Prostate gland (tissue), 2 donors: ENCODE measurements around the gene DRC7. TPM values are rescaled to one million over a fixed set of nuclear protein-coding genes. Genes with fewer than 3 reads are reported as not detected.

Experiments used
- DNase-seq: peaks from one replicate; pipeline ENCODE4 v3.0.0-alpha.2; 2019; ENCODE audit warnings: low spot score
- H3K27ac ChIP-seq, 2 donors: fragments of 200-600 bp; sonication (generic); 2 replicates each; pipeline ENCODE4 v1.5.1; 2017 to 2019
- H3K27me3 ChIP-seq: fragments of 200-600 bp; sonication (generic); replicated peaks from 2 replicates; pipeline ENCODE4 v1.5.1; 2019; ENCODE audit not compliant: insufficient read depth
- H3K36me3 ChIP-seq, 2 donors: fragments of 200-600 bp; sonication (generic); 1 replicate in 1 of 2; 2 replicates in 1 of 2; pipeline versions ENCODE4 v1.5.1 to v1.8.1; 2017 to 2019
- H3K4me1 ChIP-seq: fragments of 200-600 bp; sonication (generic); replicated peaks from 2 replicates; pipeline ENCODE4 v1.5.1; 2019
- H3K4me3 ChIP-seq, 2 donors: fragments of 200-600 bp; sonication (generic); 2 replicates each; pipeline ENCODE4 v1.5.1; 2017 to 2019
- H3K9me3 ChIP-seq: fragments of 200-600 bp; sonication (generic); 2 replicates; pipeline ENCODE4 v1.5.1; 2017
- POLR2A ChIP-seq: fragments of 450-650 bp; IDR thresholded peaks from one replicate; pipeline ENCODE4 v1.6.1; 2016; ENCODE audit warnings: antibody characterized with exemption, mild to moderate bottlenecking
- POLR2AphosphoS5 ChIP-seq: sonication (generic); formaldehyde crosslinking; IDR thresholded peaks from one replicate; pipeline ENCODE4 v1.6.1; 2017; ENCODE audit warnings: antibody characterized with exemption
- WGBS: methylation state at CpG from one replicate; pipeline ENCODE4 v1.1.5; 2018; 5-methylcytosine and 5-hydroxymethylcytosine counted together
- intact Hi-C: fragments of 100-400 bp; cut with DNase I; formaldehyde crosslinking; loops from one replicate; pipeline ENCODE4 v1.14.2; 2022
- total RNA-seq, 2 donors: library from RNA; depleted of rRNA; stranded (reverse); fragments of >200 nt; gene quantifications; one replicate each; pipeline ENCODE4 v1.1.0, GENCODE V29; 2016
- TF ChIP-seq, protein P1 (sequence below), 4 experiments: fragments of 200-600 bp in 2 of 4; fragments of 450-650 bp in 2 of 4; sonication (generic) in 2 of 4; IDR thresholded peaks; 1 replicate in 3 of 4; 2 replicates in 1 of 4; pipeline ENCODE4 v1.5.1; 2016 to 2019; ENCODE audit warnings: antibody characterized with exemption in 4 of 4, mild to moderate bottlenecking in 2 of 4, moderate library complexity in 2 of 4

DRC7 gene
- total RNA-seq, 2 donors from 2014 or later, result 5.5 TPM; not detected in 1

- WGBS, result 90% methylated on average over 11 of the region's 11 CpGs
- no peak overlapping the region for H3K4me3 ChIP-seq
- H3K36me3 ChIP-seq, result no peaks in the 10 kb centered on the region
- DNase-seq, result no peak
- H3K27ac ChIP-seq, result no peak overlapping the region
- TF ChIP-seq POLR2AphosphoS5 (no peak), POLR2A (no peak)
- TF ChIP-seq, protein P1, sequence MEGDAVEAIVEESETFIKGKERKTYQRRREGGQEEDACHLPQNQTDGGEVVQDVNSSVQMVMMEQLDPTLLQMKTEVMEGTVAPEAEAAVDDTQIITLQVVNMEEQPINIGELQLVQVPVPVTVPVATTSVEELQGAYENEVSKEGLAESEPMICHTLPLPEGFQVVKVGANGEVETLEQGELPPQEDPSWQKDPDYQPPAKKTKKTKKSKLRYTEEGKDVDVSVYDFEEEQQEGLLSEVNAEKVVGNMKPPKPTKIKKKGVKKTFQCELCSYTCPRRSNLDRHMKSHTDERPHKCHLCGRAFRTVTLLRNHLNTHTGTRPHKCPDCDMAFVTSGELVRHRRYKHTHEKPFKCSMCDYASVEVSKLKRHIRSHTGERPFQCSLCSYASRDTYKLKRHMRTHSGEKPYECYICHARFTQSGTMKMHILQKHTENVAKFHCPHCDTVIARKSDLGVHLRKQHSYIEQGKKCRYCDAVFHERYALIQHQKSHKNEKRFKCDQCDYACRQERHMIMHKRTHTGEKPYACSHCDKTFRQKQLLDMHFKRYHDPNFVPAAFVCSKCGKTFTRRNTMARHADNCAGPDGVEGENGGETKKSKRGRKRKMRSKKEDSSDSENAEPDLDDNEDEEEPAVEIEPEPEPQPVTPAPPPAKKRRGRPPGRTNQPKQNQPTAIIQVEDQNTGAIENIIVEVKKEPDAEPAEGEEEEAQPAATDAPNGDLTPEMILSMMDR (IDR thresholded peaks at IDR 0.05), result no peak
- intact Hi-C loops, result no loop called here
- H3K27me3 ChIP-seq, result no peaks in the 10 kb centered on the region
- no peaks in the 10 kb centered on the region for H3K9me3 ChIP-seq
- H3K4me1 ChIP-seq, result no peaks in the 10 kb centered on the region
Observed at GRCh38 chr16:57722651-57723050, 28.0 kb downstream of the DRC7 start.

DNA sequence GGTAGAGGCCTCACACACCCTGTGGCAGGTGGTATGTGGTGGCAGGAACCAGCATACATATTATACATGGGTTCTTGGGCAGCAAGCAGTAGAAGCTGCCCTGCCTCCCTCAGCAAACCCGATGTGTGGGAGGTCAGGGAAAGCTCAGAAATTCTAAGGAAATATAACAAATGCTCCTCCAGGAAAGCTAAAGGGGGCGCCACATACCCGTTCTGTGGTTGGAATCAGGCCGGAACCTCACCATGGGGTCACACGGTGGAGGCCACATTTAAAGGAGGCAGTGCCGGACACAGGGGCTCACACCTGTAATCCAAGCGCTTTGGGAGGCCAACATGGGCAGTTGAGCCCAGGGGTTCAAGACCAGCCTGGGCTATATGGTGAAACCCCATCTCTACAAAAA is 28.6 kb downstream of the DRC7 start:
- TF ChIP-seq POLR2AphosphoS5 (no peak), POLR2A (no peak)
- TF ChIP-seq, protein P1 (IDR thresholded peaks at IDR 0.05), result no peak
- intact Hi-C loops, result no loop called here
- H3K27me3 ChIP-seq, result no peaks in the 10 kb centered on the region
- H3K9me3 ChIP-seq, result no peaks in the 10 kb centered on the region
- H3K4me3 ChIP-seq, result no peak overlapping the region
- H3K27ac ChIP-seq, result no peak overlapping the region
- H3K4me1 ChIP-seq, result no peaks in the 10 kb centered on the region
- DNase-seq, result no peak
- no peaks in the 10 kb centered on the region for H3K36me3 ChIP-seq
- WGBS, result 92% methylated on average over 7 of the region's 7 CpGs

DNA sequence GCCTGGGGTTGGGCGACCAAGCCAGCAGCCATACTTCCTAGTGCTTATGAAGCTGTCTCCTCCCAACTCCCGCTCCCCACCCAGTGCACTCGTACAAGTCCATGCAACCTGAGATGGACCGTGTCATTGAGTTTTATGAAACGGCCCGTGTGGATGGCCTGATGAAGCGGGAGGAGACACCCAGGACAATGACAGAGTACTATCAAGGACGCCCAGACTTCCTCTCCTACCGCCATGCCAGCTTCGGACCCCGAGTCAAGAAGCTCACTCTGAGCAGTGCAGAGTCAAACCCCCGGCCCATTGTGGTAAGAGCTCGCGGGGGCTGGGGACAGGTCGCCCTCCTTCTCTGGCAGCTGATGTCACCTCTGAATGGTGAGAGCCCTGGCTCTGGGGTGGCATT is 29.9 kb downstream of the DRC7 start:
- Histone ChIP-seq H3K27ac (no peak overlapping the region), H3K4me1 (no peaks in the 10 kb centered on the region), H3K27me3 (no peaks in the 10 kb centered on the region), H3K9me3 (no peaks in the 10 kb centered on the region), H3K36me3 (no peaks in the 10 kb centered on the region), H3K4me3 (no peak overlapping the region)
- WGBS, result 69% methylated on average over 13 of the region's 15 CpGs
- intact Hi-C loops, result no loop called here
- DNase-seq, result no peak
- TF ChIP-seq, protein P1 (IDR thresholded peaks at IDR 0.05), result no peak
- TF ChIP-seq POLR2AphosphoS5, result no peak
- TF ChIP-seq POLR2A, result no peak

GRCh38 chr16:57725151-57725550 is 30.5 kb downstream of the DRC7 start:
- Histone ChIP-seq H3K9me3 (no peaks in the 10 kb centered on the region), H3K27ac (no peak overlapping the region), H3K36me3 (no peaks in the 10 kb centered on the region), H3K27me3 (no peaks in the 10 kb centered on the region), H3K4me1 (no peaks in the 10 kb centered on the region), H3K4me3 (no peak overlapping the region)
- WGBS, result 68% methylated on average over 5 of the region's 5 CpGs
- intact Hi-C loops, result no loop called here
- no peak for DNase-seq
- TF ChIP-seq POLR2AphosphoS5 (no peak), POLR2A (no peak)
- TF ChIP-seq, protein P1 (IDR thresholded peaks at IDR 0.05), result no peak

GRCh38 chr16:57725554-57725953 is 30.9 kb downstream of the DRC7 start:
- no peak for TF ChIP-seq POLR2A
- TF ChIP-seq POLR2AphosphoS5, result no peak
- TF ChIP-seq, protein P1 (IDR thresholded peaks at IDR 0.05), result no peak
- Histone ChIP-seq H3K36me3 (no peaks in the 10 kb centered on the region), H3K27me3 (no peaks in the 10 kb centered on the region), H3K27ac (no peak overlapping the region), H3K4me3 (no peak overlapping the region), H3K4me1 (no peaks in the 10 kb centered on the region), H3K9me3 (no peaks in the 10 kb centered on the region)
- 83% methylated on average over 5 of the region's 5 CpGs for WGBS
- no peak for DNase-seq
- intact Hi-C loops, result no loop called here
